ENCODE data around the gene AKAP5.

Gene AKAP5

GRCh38 chr14:64467566-64467965 is 2.3 kb downstream of the AKAP5 start:
- no peak for TF ChIP-seq TCF12 (IDR thresholded peaks at IDR 0.05; ENCODE audit: low read depth)
- no peak for TF ChIP-seq TEAD4 (IDR thresholded peaks at IDR 0.05)
- no peak for TF ChIP-seq YY1 (IDR thresholded peaks at IDR 0.05; ENCODE audit: low read depth)
- no peak for TF ChIP-seq MAX (IDR thresholded peaks at IDR 0.05)
- no peak for TF ChIP-seq FOXM1 (IDR thresholded peaks at IDR 0.05; ENCODE audit: borderline replicate concordance, low read depth)
- no peak for TF ChIP-seq ZBTB7A (IDR thresholded peaks at IDR 0.05; ENCODE audit: low read depth)
- TF ChIP-seq NFIC (IDR thresholded peaks at IDR 0.05), result no peak
- TF ChIP-seq REST (IDR thresholded peaks at IDR 0.05; ENCODE audit: low read depth), result no peak
- no peak for TF ChIP-seq TAF1 (IDR thresholded peaks at IDR 0.05; ENCODE audit: low read depth)
- no peak for TF ChIP-seq USF1 (IDR thresholded peaks at IDR 0.05)
- TF ChIP-seq EP300 (IDR thresholded peaks at IDR 0.05; ENCODE audit: borderline replicate concordance), result no peak
- TF ChIP-seq EGR1 (IDR thresholded peaks at IDR 0.05), result no peak
- TF ChIP-seq CEBPB (IDR thresholded peaks at IDR 0.05), result no peak
- no peak for TF ChIP-seq CREB1 (IDR thresholded peaks at IDR 0.05; ENCODE audit: low read depth)
- no peak for TF ChIP-seq RAD21 (IDR thresholded peaks at IDR 0.05; ENCODE audit: low read depth)

- TF ChIP-seq RAD21 (IDR thresholded peaks at IDR 0.05; ENCODE audit: low read depth) (no peak), ZBTB7A (IDR thresholded peaks at IDR 0.05; ENCODE audit: low read depth) (no peak), EP300 (IDR thresholded peaks at IDR 0.05; ENCODE audit: borderline replicate concordance) (no peak), REST (IDR thresholded peaks at IDR 0.05; ENCODE audit: low read depth) (no peak), TCF12 (IDR thresholded peaks at IDR 0.05; ENCODE audit: low read depth) (no peak)
These were observed 3.2 kb downstream of the AKAP5 start for GRCh38 chr14:64468451-64468850.

- TF ChIP-seq TEAD4 (IDR thresholded peaks at IDR 0.05) (no peak), RAD21 (IDR thresholded peaks at IDR 0.05; ENCODE audit: low read depth) (no peak), EP300 (IDR thresholded peaks at IDR 0.05; ENCODE audit: borderline replicate concordance) (no peak), NFIC (IDR thresholded peaks at IDR 0.05) (no peak), CEBPB (IDR thresholded peaks at IDR 0.05) (no peak), REST (IDR thresholded peaks at IDR 0.05; ENCODE audit: low read depth) (no peak), MAX (IDR thresholded peaks at IDR 0.05) (no peak), EGR1 (IDR thresholded peaks at IDR 0.05) (no peak), USF1 (IDR thresholded peaks at IDR 0.05) (no peak), TCF12 (IDR thresholded peaks at IDR 0.05; ENCODE audit: low read depth) (no peak), TAF1 (IDR thresholded peaks at IDR 0.05; ENCODE audit: low read depth) (no peak), CREB1 (IDR thresholded peaks at IDR 0.05; ENCODE audit: low read depth) (no peak), FOXM1 (IDR thresholded peaks at IDR 0.05; ENCODE audit: borderline replicate concordance, low read depth) (no peak)
These were observed 8.7 kb downstream of the AKAP5 start for GRCh38 chr14:64474041-64474440.

- TF ChIP-seq TCF12 (IDR thresholded peaks at IDR 0.05; ENCODE audit: low read depth) (no peak), RAD21 (IDR thresholded peaks at IDR 0.05; ENCODE audit: low read depth) (no peak), TAF1 (IDR thresholded peaks at IDR 0.05; ENCODE audit: low read depth) (no peak), EGR1 (IDR thresholded peaks at IDR 0.05) (no peak), YY1 (IDR thresholded peaks at IDR 0.05; ENCODE audit: low read depth) (no peak), TEAD4 (IDR thresholded peaks at IDR 0.05) (no peak), CEBPB (IDR thresholded peaks at IDR 0.05) (no peak), NFIC (IDR thresholded peaks at IDR 0.05) (no peak), CREB1 (IDR thresholded peaks at IDR 0.05; ENCODE audit: low read depth) (no peak), MAX (IDR thresholded peaks at IDR 0.05) (no peak), REST (IDR thresholded peaks at IDR 0.05; ENCODE audit: low read depth) (no peak), ZBTB7A (IDR thresholded peaks at IDR 0.05; ENCODE audit: low read depth) (no peak), USF1 (IDR thresholded peaks at IDR 0.05) (no peak), FOXM1 (IDR thresholded peaks at IDR 0.05; ENCODE audit: borderline replicate concordance, low read depth) (no peak), EP300 (IDR thresholded peaks at IDR 0.05; ENCODE audit: borderline replicate concordance) (no peak)
These were observed 9.4 kb downstream of the AKAP5 start for GRCh38 chr14:64474698-64475097.

All from Ishikawa (cell line).